ENCODE results near the gene TBC1D8. TPM values are rescaled to one million over a fixed set of nuclear protein-coding genes. Genes with fewer than 3 reads are reported as not detected.

Gene TBC1D8
- total and polyA plus RNA-seq, 2 of the 13 experiments (the other 11 are each of a cell fraction or from before 2014, with no cell fraction given): 45.1 to 95.4 TPM

DNA sequence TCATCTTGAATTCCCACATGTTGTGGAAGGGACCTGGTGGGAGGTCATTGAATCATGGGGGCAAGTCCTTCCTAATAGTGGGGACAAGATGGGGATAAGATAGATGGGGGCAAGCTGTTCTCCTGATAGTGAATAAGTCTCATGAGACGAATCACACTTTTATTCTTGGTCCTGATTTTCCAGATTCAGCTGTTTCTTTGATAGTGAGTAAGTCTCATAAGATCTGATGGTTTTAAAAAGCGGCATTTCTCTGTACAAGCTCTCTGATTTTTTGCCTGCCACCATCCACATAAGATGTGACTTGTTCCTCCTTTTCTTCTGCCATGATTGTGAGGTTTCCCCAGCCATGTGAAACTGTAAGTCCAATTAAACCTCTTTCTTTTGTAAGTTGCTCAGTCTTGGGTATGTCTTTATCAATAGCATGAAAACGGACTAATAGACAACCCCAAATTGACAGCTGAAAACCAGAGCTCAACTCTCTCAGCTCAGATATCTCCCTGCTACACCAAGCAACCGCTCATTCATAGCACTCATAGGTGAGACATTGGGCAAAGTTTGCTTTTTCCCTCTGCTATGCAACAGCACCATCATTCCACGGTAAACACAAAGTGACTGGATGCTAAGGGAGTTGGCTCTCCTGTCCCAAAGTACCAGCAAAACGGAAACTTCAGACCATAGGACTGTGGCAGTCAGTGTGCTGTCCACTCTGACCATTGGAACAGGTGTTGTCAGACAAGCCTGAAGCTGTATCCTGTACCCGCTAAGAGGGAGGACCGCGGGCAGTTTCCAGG is 44.9 kb upstream of the TBC1D8 start (continued):
- TF ChIP-seq, protein P1, sequence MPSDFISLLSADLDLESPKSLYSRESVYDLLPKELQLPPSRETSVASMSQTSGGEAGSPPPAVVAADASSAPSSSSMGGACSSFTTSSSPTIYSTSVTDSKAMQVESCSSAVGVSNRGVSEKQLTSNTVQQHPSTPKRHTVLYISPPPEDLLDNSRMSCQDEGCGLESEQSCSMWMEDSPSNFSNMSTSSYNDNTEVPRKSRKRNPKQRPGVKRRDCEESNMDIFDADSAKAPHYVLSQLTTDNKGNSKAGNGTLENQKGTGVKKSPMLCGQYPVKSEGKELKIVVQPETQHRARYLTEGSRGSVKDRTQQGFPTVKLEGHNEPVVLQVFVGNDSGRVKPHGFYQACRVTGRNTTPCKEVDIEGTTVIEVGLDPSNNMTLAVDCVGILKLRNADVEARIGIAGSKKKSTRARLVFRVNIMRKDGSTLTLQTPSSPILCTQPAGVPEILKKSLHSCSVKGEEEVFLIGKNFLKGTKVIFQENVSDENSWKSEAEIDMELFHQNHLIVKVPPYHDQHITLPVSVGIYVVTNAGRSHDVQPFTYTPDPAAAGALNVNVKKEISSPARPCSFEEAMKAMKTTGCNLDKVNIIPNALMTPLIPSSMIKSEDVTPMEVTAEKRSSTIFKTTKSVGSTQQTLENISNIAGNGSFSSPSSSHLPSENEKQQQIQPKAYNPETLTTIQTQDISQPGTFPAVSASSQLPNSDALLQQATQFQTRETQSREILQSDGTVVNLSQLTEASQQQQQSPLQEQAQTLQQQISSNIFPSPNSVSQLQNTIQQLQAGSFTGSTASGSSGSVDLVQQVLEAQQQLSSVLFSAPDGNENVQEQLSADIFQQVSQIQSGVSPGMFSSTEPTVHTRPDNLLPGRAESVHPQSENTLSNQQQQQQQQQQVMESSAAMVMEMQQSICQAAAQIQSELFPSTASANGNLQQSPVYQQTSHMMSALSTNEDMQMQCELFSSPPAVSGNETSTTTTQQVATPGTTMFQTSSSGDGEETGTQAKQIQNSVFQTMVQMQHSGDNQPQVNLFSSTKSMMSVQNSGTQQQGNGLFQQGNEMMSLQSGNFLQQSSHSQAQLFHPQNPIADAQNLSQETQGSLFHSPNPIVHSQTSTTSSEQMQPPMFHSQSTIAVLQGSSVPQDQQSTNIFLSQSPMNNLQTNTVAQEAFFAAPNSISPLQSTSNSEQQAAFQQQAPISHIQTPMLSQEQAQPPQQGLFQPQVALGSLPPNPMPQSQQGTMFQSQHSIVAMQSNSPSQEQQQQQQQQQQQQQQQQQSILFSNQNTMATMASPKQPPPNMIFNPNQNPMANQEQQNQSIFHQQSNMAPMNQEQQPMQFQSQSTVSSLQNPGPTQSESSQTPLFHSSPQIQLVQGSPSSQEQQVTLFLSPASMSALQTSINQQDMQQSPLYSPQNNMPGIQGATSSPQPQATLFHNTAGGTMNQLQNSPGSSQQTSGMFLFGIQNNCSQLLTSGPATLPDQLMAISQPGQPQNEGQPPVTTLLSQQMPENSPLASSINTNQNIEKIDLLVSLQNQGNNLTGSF (CRISPR knock-in tag; IDR thresholded peaks at IDR 0.05): no peak
- TF ChIP-seq JUN (CRISPR knock-in tag; IDR thresholded peaks at IDR 0.05): no peak
- TF ChIP-seq FOXO1 (CRISPR knock-in tag; IDR thresholded peaks at IDR 0.05): peak; percentile 66
- TF ChIP-seq, protein P2, sequence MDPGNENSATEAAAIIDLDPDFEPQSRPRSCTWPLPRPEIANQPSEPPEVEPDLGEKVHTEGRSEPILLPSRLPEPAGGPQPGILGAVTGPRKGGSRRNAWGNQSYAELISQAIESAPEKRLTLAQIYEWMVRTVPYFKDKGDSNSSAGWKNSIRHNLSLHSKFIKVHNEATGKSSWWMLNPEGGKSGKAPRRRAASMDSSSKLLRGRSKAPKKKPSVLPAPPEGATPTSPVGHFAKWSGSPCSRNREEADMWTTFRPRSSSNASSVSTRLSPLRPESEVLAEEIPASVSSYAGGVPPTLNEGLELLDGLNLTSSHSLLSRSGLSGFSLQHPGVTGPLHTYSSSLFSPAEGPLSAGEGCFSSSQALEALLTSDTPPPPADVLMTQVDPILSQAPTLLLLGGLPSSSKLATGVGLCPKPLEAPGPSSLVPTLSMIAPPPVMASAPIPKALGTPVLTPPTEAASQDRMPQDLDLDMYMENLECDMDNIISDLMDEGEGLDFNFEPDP (CRISPR knock-in tag; conservative IDR thresholded peaks at IDR 0.05): no peak
- TF ChIP-seq NR2F6 (IDR thresholded peaks at IDR 0.05): no peak
- peak; percentile 68; the same call in 1 of the 2 replicates for TF ChIP-seq NR2F6 (CRISPR knock-in tag; IDR thresholded peaks at IDR 0.05)
- TF ChIP-seq, protein P3, sequence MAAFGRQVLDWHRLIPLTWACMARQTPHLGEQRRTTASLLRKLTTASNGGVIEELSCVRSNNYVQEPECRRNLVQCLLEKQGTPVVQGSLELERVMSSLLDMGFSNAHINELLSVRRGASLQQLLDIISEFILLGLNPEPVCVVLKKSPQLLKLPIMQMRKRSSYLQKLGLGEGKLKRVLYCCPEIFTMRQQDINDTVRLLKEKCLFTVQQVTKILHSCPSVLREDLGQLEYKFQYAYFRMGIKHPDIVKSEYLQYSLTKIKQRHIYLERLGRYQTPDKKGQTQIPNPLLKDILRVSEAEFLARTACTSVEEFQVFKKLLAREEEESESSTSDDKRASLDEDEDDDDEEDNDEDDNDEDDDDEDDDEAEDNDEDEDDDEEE (CRISPR knock-in tag; IDR thresholded peaks at IDR 0.05): 0 out of 2 replicates have a peak, but pooled peaks have one; percentile 33
- TF ChIP-seq, protein P4, sequence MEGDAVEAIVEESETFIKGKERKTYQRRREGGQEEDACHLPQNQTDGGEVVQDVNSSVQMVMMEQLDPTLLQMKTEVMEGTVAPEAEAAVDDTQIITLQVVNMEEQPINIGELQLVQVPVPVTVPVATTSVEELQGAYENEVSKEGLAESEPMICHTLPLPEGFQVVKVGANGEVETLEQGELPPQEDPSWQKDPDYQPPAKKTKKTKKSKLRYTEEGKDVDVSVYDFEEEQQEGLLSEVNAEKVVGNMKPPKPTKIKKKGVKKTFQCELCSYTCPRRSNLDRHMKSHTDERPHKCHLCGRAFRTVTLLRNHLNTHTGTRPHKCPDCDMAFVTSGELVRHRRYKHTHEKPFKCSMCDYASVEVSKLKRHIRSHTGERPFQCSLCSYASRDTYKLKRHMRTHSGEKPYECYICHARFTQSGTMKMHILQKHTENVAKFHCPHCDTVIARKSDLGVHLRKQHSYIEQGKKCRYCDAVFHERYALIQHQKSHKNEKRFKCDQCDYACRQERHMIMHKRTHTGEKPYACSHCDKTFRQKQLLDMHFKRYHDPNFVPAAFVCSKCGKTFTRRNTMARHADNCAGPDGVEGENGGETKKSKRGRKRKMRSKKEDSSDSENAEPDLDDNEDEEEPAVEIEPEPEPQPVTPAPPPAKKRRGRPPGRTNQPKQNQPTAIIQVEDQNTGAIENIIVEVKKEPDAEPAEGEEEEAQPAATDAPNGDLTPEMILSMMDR (CRISPR knock-in tag; IDR thresholded peaks at IDR 0.05): peak; percentile 94
- no peak for TF ChIP-seq ZNF383 (CRISPR knock-in tag; IDR thresholded peaks at IDR 0.05; ENCODE audit: borderline replicate concordance)
- no peak for TF ChIP-seq RFXANK (CRISPR knock-in tag; IDR thresholded peaks at IDR 0.05)
- no peak for TF ChIP-seq ZNF790 (CRISPR knock-in tag; IDR thresholded peaks at IDR 0.05; ENCODE audit: borderline replicate concordance)
- no peak for TF ChIP-seq ZNF557 (CRISPR knock-in tag; IDR thresholded peaks at IDR 0.05)
- TF ChIP-seq KDM4B (CRISPR knock-in tag; IDR thresholded peaks at IDR 0.05): 0 out of 2 replicates have a peak, but pooled peaks have one; percentile 29
- TF ChIP-seq, protein P5, sequence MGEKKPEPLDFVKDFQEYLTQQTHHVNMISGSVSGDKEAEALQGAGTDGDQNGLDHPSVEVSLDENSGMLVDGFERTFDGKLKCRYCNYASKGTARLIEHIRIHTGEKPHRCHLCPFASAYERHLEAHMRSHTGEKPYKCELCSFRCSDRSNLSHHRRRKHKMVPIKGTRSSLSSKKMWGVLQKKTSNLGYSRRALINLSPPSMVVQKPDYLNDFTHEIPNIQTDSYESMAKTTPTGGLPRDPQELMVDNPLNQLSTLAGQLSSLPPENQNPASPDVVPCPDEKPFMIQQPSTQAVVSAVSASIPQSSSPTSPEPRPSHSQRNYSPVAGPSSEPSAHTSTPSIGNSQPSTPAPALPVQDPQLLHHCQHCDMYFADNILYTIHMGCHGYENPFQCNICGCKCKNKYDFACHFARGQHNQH (CRISPR knock-in tag; IDR thresholded peaks at IDR 0.05): peak; percentile 46; the same call in 1 of the 2 replicates

Measured in HepG2 (cell line).